Dedifferentiated amniotic fluid mesenchymal stem cell (primary cell): ENCODE measurements around the gene EPN3.

Source experiments
- DNase-seq: peaks from one replicate; pipeline ENCODE4 v3.0.0-alpha.2; 2016; ENCODE audit errors: extremely low spot score

The EPN3 gene

DNA sequence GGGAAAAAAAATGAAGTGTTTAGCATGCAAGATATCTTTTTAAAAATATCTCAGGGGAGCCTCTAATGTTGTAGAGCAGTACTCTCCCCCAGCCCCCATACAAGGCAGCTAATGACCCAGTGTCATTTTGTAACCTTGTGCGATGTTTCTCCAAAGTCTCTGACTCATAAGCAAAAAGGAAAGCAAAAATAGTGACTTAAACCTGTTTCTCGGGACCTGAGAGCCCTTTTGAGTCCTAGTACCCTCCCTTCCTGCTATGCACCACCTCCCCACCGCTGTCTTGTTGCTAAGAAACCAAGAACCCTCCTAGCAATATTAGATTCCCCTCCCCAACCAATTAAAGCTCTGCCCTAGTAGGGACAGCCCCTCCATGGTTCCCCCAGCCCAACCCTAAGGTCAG is 21.5 kb upstream of the EPN3 start:
- no peak for DNase-seq

DNA sequence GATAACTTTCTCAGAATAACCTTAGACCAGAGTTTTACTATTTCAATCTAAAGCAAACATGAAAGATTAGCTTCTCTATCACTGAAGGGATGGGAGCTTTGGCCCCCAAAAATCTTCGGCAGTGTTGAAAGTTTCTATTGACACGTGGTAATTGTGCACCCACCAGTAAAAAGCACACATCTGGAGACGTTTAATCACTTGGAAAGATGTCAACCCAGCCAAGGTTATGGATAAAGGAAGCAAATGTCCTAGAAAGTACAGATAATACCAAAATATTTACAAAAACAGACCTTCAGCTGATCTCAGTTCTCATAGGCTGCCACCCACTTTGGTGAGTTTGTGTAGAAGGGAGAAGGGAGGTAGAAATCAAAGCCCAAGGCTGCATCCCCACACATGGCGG is 19.0 kb upstream of the EPN3 start:
- no peak for DNase-seq

DNA sequence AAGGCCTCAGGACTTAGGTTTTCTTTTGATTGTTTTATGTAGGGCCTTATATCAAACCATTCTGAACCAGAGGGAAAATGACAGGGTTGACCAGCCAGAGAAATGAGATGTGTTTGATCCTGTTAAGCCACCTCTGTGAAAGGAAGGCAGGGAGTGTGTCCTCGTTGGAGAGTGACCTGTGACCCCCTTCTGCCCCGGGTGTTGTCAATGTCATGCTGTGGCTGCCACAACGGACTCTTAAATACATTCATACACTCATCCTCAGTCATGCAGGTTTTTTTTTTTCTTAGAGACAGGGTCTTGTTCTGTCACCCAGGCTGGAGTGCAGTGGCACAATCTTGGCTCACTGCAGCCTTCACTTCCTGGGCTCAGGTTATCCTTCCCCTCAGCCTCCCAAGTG is 18.1 kb upstream of the EPN3 start:
- no peak for DNase-seq

DNA sequence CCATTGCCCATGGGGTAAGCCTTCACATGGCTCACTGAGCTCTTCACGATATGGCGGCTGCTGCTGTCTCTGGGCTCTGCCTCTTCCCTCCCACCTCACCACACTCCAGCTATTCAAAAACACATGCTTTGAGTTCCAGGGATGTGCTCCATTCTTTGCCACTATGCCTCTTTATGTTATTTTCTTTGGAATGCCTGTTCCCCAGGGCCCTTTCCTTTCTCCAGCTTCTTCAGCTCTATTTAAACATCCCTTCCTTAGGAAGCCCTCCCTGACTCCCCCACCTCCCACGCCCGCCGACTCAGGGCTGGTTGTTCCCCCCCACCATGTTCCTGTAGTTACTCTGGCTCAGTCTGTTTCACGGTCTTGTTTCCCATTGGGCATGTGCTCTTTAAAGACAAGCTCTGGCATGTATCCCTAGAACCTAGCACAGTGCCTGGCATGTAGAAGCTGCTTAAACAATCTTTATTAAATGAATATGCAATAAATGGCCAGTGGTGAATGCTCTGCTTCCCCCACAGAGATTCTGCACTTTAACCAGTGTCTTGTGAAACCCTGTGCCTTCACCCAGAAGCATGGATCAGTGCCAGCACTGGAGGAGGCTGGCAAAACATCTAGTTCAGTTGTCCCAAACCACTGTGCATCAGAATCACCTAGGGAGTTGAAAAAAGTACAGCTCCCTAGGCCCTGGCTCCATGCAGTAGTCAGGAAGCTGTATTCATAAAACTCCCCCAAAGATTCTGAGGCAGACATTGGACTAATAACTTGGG is 17.4 kb upstream of the EPN3 start:
- DNase-seq, result no peak

DNA sequence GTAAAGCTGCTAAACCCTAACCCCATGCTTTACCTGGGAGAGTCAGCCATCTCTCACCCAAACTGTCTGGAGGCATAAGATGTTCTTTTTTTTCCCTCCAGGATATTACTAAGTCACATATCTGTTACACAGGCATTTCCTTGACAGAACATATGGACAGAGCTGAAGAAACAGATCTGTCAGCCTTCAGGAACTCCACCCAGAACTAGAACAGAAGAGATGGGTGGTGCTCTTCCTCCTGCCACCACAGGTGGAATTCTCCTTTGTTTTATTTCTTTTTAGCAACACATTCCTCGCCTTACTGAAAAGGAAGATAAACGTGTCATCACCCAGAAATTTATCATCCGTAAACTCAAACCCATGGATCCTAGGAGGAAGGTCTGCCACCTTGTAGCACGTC is 15.5 kb upstream of the EPN3 start:
- no peak for DNase-seq

DNA sequence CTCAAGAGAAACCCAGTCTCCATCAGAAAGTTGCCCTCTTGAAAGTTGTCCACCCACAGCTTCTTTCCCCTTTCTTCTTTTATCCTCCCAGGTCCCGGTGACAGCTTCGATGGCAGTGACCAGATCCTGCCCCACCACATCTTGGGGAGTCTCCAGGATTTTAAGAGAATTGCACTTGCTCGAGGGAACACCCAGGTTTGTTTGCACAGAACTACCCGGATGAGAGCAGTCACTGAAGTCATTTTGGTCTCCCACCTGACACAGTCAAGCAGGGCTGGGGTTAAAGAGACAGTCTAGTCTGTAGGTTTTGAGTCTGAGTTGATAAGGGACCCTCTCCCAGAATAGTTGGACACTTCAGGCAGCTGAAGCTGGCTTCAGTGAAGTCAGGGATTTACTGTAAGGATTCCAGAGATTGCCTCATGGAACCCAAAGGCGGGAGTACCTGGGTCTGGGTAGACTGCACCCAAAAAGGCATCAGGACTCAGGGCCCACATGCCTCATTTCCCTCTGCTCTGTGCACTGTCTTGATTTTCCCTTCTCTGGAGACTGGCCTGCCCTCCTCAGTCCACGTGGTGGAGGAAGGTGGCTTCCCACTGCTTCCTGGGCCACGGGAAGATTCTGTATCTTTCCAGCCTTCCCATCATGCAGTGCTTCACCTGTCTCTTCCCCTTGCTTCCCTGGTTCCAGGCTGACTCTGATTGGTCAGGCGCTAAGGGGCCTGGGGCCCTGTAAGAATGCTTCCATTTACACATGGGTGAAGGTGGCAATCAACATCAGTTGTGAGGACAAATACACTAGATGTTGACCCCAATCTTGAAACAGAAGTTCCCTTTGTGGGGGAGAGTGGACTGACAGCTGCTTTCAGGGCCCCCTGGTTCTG is 14.8 kb upstream of the EPN3 start:
- DNase-seq, result no peak

DNA sequence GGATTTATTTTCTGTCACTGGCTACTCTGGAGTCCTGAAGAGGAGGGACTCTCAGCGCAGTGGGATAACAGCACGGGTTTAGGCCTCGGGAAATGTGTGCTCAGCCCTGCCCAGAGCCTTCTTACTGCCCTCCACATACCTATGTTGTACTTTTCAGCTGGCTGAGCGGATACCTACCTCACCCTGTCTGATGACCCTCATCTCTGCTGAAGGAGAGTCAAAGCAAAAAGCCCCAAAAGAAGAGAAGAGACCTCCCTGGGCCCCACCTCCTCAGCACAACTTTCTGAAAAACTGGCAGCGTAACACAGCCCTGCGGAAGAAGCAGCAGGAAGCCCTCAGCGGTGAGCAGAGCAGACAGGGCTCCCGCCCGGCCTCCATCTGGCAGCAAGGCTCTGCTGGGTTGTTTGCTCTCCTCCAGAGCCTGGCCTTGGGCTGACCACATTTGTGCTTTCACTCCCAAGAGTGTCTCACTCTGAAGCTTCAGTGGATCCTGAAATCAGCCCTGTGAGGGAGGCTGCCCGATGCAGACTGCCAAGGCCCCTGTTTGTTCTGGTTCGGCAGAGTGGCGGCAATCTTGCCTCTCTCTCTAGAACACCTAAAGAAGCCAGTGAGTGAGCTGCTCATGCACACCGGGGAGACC is 14.0 kb upstream of the EPN3 start:
- no peak for DNase-seq

DNA sequence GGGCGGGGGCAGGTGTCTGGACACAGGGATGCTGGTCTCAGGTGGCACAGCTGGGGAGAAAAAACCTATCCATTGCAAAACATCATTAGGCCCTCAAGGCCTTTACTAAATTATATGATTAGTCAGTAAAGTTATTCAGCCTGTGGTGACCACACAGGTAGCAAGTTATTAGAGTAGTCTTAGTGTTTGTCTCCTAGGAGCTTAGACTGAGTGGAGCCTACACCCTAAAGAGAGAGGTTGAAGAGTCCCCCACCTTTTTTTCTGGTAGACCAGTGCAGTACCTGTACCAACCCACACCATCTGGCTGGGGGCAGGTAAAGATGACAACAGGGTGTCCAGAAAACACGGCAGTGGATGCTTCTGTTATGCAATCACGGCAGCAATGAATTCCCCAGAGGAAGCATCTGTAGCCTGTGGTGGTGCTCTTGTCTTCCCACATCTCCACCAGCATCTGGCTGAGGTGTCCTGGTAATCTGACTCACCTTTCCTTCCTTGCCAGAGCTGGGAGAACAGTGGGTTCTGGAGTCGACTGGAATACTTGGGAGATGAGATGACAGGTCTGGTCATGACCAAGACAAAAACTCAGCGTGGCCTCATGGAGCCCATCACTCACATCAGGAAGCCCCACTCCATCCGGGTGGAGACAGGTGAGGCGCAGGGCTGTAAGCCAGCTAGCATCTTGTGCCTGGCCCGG is 13.2 kb upstream of the EPN3 start:
- no peak for DNase-seq

DNA sequence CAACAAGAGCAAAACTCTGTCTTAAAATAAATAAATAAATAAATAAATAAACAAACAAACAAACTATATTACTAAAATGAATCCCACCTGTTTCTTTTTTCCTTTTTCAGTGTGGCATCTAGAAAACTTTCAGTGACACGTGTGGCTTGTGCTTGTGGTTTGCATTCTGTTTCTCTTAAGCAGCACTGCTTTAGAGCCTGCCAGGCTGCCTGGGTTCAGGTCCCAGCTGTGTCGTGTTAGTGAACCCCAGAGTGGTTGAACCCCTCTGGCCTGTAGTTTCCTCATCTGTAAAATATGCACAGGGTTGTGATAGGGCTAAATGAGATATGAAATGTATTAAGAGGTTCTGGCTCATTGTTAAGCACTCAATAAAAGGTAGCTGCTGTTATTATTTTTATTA is 12.1 kb upstream of the EPN3 start:
- no peak for DNase-seq

DNA sequence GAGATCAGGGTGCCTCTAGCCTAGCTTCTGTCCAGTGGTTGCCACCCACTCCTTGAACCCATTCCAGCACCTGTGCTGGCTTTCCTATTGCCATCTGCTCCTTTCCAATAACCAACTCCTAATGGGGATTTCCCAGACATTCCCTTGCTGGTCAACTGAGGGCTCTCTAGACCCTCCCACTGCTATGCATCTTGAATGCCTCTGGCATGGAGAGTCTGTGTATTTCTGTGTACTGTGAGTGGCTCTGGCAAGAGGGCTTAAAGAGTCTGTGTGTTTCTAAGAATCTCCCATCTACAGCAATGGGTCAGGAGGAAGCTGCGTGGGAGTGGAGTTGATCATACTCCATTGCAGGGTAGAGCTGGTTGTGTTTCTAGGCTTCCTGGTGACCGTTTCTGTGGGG is 11.0 kb upstream of the EPN3 start:
- DNase-seq, result no peak

DNA sequence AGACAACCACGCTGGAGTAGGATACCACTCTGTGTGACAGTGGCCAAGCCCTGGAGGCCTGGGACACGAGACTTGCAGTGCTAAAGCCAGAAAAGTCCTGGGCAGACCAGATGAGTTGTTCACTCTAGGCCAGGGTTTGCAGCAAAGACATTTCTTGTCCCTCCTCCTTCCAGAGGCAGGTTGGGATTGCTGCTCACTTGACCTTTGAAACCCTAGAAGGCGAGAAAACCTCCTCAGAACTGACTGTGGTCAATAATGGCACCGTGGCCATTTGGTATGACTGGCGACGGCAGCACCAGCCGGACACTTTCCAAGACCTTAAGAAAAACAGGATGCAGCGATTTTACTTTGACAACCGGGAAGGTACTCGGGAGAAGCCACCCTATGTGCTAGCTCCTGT is 9.8 kb upstream of the EPN3 start:
- no peak for DNase-seq

DNA sequence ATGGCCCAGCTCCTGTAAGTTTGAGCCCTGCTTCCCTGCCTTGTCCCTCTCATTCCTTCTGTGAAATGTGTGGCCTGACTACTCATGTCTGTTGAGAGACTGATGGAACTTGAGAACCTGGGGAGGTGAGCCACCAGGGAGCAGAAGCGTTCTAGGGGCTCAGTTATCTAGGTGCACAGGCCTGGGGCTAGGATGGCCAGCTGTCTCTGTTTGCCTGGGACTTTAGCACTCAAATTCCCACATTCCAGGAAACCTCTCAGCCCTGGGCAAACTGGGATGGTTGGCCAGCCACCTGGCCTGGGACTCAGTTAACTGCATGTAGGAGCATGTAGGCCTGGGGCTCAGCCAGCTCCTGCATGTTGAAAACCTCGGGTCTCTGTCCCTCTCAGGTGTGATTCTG is 9.3 kb upstream of the EPN3 start:
- no peak for DNase-seq

DNA sequence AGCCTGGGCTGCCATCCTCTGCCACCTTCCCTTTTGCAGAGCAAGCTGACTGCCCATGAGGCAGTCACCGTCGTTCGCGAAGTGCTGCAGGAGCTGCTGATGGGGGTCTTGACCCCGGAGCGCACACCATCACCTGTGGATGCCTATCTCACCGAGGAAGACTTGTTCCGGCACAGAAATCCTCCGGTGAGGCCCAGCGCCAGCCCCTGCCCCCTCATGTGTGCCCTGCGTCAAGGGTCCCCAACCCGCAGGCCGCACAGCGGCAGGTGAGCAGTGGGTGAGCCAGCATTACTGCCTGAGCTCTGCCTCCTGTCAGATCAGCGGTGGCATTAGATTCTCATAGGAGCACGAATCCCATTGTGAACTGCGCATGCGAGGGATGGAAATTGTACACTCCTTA is 7.7 kb upstream of the EPN3 start:
- no peak for DNase-seq

DNA sequence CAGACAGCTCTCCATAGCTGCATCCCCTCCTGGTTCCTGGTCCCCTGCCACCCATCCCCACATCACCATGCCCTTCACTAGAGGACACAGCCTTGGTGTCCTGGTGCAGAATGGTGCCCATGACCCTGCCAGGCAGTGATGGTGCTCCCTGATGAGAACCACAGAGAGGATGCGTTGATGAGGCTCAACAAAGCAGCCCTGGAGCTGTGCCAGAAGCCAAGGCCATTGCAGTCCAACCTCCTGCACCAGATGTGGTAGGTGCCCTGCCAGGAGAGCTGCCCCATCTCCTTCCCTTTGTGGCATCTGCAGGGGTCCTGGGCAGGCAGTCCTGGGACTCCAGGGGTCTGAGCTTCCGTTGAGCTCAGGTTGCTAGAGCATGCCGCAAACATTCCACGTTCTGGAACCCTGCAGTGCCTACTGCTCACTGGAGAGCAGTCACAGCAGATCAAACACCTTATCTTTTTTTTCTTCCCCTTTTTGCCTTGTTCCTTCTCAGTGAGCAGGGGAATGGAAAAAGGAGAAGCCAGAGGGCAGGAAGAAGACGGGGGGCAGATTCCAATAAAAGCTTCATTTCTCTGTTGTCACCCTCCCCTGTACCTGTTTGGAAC is 5.3 kb upstream of the EPN3 start:
- no peak for DNase-seq

DNA sequence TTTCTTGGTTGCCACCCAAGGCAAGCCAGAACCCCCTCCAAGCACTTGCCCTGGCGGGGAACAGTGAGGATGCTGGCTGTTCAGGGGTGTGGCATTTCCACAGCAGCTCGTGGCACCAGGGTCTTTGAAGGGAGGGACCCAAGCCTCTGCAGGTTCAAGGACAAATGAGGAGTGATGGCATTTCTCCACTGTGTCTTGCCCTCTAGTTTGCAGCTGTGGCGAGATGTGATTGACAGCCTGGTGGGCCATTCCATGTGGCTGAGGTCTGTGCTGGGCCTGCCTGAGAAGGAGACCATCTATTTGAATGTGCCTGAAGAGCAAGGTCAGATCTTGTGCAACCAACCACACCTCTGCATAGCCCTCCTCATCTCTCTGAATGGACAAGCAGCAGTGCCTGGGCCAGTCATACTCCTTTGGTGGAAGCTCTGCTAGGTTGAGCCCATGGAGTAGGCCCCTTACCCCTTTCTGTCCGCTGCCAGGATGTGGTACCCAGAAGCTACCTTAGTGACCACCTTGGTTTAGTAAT is 4.5 kb upstream of the EPN3 start:
- no peak for DNase-seq

DNA sequence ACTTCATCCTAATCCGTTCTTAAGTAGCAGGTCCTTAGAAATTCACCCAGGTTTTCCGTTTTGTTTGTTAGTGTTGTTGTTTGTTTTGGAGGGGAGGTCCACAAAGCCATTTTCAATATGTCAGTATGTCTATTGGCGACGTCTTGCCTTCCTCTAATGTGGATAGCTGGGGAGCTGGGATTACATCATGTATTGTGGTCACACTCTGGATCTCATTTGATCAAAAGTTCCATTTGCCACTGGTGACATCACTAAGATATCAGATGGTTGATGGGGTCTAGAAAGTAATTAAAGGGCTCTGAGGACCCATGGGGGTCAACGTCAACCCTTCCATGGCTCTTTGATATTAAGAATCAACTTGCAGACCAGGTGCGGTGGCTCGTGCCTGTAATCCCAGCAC is 2.7 kb upstream of the EPN3 start:
- no peak for DNase-seq

DNA sequence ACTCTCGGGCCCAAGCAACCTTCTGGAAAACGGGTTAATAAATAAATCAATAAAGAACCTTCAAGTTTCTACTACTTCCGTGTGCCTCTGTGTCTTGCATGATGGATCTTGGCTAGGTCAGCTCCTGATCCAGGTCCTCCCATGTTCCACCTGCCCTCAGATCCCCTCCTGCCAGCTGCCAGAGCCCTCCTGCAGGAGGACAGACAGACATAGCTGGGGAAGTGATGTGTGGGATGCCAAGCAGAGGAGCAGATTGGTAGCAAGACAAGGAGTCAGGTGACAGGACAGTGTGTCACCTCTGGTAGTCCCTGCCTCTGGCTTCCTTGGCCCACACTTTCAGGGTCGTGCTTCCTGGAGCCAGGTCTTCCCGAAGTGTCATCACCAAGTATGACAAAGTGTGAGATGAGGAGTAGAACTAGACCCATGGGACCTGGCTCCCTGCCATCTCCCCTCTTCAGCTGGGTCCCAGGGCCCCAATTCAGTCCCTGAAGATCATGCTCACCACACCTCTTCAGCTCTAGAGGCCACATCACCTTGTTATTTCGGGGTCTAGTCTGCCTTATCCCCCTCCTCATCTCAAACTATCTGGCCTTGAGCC is 1.0 kb upstream of the EPN3 start:
- no peak for DNase-seq

DNA sequence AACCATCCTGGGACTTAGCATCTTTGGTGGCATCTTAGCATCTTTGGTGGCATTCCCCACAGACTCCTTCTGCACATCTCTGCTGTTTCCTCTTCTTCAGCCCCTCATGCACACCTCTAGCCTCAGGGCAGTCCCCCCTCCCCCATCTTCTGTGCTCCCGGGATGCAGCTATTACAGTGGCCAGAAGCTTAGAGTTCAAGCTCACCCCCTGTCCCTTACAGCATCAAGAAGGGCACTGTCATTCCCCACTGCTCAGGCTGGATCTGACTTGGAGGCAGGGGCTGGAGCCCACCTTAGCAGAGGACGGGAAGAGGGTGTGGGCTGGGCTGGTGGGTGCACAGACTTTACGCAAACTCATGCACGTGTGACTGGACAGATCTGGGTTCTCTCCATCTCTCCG is 650 bp downstream of the EPN3 start:
- no peak for DNase-seq

DNA sequence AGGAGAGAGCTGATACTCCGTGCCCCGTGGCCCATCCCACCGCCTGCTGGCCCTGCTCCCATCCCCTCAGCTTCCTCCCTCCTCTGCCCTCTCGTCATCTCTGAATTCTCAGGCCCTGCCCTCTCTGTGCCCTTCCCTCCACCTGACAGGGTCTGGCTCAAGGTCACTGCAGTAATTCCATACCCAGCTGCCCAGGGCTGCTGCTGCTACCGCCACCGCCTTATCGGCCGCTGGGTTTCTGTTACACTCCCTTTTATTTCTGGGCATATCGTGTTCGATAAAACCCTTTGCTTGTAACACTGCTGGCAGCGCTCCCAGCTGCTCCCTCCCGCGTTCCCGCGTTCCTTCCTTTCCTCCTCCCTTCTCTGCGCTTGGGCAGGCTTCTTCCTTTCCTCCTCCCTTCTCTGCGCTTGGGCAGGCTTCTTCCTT is 1.2 kb downstream of the EPN3 start:
- DNase-seq, result no peak

DNA sequence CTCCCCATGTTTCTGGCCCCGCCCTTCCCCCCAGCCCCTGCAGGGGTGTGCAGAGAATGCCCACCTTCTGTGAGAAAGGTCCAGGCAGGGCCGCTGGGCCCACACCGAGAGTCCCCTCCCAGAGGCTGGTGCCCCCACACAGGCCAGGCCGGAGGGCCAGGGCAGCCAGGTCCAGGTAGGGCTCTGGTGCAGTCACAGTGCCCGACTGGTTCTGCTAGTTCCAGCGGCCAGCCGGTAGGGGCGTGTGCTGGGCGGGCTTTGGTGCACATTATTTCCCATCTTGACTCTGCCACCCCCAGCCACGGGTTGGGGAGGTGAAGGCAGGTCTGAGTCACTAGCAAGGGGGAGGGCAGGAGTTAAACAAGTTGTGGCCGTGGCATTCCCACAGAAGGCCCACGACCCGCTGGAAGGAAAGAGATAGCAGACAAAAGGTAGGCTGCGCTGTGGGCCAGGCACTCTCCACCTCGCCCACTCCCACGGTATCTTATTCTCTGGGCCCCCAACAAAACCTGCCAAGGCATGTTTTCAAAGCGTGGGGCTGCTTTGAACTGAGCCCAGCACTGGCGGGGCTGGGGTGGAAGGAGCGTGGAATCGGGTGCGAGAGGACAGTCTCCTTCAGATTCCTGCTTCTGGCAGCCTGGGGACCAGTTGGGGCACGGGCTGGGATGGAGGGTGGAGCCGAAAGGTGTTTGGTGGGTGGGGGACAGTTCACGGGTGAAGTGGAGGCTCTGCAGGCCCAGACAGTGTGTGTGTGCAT is 1.9 kb downstream of the EPN3 start:
- DNase-seq, result no peak

DNA sequence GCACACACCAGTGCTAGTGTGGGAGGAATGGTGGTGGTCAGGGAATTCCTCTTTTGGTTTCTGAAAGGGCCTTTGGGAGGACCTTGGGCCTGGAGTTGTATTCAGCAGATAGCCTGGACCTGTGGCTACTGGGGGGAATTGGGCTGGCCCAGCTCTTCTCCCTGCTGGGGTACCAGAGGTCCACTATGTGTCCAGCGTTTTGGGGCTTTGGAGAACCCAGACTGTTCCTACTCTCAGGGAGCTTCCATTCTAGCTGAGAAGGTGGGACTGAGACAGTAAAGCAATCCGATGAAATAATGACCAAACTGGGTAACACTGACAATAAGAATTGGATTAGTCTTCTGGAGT is 2.4 kb downstream of the EPN3 start:
- DNase-seq, result no peak
